Measurements from ENCODE around the gene USP53.
"Not testable (repeated sequence)": the region's sequence is repeated elsewhere in the genome, so short reads cannot be mapped to it uniquely, and the experiment has no call there.

Gene USP53

DNA sequence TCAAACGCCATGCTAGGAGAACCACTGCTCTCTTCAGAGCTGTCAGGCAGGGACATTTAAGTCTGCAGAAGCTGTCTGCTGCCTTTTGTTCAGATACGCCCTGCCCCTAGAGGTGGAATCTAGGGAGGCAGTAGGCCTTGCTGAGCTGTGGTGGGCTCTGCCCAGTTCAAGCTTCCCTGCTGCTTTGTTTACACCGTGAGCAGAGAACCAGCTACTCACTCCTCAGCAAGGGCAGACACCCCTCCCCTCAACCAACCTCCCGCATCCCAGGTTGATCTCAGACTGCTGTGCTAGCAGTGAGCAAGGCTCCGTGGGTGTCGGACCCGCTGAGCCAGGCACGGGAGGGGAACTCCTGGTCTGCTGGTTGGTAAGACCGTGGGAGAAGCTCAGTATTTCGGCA lies 42.7 kb downstream of the USP53 start:
- DNase-seq (ENCODE audit: low read depth, low spot score); H3K4me3 ChIP-seq (ENCODE audit: low read length): not testable (repeated sequence)

DNA sequence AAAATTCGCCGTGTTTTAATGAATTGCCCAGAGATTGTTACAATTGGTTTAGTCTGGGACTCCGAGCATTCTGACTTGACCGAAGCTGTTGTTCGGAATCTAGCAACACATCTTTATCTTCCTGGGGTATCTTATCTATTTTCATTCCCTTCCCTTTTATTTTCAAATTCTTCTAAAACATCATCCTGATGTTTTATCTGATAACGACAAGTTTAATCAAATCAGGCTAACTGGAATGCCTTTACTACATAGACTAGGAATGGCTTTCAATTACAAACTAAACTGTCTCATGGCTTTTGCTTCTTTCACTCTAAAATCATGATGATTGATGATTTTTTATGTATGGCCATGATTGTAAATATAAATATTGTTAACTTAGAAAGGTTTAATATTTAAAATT lies 48.0 kb downstream of the USP53 start:
- H3K4me3 ChIP-seq (ENCODE audit: low read length): no peak overlapping the region
- no peak for DNase-seq (ENCODE audit: low read depth, low spot score)

DNA sequence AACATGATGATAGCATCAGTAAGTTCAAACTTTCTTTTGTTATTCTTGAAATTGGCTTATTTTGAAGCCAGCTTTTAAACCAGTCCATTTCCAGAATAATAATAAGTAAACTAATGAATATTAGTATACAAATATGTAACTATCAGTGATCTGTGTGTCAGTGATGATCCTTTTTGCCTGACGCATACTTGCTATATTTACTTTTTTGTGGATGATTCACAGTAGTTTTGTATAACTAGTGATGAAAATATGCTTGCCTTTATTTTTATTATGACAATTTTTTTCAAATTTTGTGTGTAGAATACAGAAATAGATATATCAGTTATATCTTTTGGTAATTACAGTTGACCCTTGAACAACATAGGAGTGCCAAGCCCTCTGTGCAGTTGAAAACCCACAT lies 49.5 kb downstream of the USP53 start:
- DNase-seq (ENCODE audit: low read depth, low spot score): no peak
- H3K4me3 ChIP-seq (ENCODE audit: low read length): no peak overlapping the region

DNA sequence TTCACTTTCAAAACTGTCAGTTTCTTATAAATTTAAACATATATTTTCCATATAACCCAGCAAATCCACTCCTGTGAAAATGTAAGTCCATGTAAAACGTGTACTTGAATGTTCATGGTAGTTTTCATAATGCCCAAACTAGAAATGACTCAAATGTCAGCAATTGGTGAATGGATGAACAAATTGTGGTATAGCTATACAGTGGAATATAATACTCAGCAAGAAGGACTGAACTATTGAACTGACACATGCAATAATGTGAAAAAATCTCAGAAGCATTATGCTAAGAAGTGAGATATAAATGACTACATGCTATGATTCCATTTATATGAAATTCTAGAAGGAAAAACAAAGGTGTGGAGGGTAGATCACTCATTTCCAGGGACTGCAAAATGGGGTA lies 52.2 kb downstream of the USP53 start:
- DNase-seq (ENCODE audit: low read depth, low spot score): no peak
- no peak overlapping the region for H3K4me3 ChIP-seq (ENCODE audit: low read length)

DNA sequence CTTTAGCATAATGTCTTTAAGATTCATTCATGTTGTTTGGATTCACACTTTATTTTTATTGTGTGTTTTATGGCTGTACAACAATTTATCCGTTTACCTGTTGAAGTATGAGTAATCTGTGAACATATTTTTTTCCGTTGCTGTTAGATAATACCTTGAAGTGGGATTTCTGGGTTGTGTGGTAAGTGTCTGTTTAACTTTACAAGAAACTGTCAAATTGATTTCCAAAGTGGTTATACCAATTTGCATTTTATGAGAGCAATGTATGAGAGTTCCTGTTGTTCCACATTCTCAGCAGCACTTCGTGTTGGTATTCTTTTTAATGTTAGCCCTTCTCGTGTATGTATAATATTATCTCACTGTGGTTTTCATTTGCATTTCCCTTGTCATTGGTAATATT lies 53.6 kb downstream of the USP53 start:
- no peak overlapping the region for H3K4me3 ChIP-seq (ENCODE audit: low read length)
- DNase-seq (ENCODE audit: low read depth, low spot score): peak; percentile 32

DNA sequence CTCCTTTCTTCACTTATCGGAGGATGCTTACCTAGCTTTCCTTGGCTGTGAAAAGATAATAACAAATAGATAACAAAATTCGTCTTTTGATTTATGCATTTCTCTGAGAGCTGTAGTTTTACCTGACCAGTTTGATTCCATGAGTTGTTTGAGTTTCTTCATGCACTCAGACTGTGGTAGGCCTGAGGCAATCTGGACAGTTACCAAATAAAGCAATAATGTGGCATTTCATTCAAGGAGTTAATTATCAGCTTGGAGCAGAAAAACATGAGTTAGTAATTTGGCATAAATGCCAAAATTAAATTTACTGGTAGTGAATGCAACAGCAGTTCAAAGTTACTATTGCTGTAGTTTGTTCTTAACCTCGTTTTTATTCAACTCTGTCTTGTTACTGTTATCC lies 56.0 kb downstream of the USP53 start:
- DNase-seq (ENCODE audit: low read depth, low spot score): no peak
- H3K4me3 ChIP-seq (ENCODE audit: low read length): no peak overlapping the region

DNA sequence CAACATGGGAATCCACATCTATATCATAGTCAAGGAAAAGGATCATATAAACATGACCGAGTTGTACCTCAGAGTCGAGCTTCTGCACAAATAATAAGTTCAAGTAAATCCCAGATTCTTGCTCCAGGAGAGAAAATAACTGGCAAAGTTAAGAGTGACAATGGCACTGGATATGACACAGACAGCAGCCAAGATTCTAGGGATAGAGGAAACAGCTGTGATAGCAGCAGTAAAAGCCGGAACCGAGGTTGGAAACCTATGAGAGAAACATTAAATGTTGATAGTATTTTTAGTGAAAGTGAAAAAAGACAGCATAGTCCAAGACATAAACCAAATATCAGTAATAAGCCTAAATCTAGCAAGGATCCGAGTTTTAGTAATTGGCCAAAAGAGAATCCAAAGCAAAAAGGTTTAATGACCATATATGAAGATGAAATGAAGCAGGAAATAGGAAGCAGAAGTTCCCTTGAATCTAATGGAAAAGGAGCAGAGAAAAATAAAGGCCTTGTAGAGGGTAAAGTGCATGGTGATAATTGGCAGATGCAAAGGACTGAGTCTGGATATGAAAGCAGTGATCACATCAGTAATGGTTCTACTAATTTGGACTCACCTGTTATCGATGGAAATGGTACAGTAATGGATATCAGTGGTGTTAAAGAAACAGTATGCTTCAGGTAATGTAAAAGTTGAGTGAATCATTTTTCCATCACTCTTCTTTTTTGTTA lies 59.0 kb downstream of the USP53 start:
- DNase-seq (ENCODE audit: low read depth, low spot score): no peak
- no peak overlapping the region for H3K4me3 ChIP-seq (ENCODE audit: low read length)

DNA sequence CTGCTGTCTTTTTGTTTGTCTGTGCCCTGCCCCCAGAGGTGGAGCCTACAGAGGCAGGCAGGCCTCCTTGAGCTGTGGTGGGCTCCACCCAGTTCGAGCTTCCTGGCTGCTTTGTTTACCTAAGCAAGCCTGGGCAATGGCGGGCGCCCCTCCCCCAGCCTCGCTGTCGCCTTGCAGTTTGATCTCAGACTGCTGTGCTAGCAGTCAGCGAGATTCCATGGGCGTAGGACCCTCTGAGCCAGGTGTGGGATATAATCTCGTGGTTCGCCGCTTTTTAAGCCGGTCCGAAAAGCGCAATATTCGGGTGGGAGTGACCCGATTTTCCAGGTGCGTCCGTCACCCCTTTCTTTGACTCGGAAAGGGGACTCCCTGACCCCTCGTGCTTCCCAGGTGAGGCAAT lies 67.0 kb downstream of the USP53 start:
- H3K4me3 ChIP-seq (ENCODE audit: low read length); DNase-seq (ENCODE audit: low read depth, low spot score): not testable (repeated sequence)

DNA sequence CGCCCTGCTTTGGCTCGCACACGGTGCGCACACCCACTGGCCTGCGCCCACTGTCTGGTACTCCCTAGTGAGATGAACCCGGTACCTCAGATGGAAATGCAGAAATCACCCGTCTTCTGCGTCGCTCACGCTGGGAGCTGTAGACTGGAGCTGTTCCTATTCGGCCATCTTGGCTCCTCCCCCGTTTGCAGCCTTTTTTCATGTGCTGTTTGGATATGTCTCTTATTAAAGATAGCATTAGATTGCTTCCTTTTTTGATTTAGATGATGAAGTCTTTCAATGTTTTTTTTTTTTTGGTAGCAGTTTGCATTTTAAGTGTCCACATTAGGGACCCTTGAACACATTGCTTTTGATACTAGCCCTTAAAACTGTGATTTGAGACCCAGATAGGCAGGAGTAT lies 67.4 kb downstream of the USP53 start:
- DNase-seq (ENCODE audit: low read depth, low spot score); H3K4me3 ChIP-seq (ENCODE audit: low read length): not testable (repeated sequence)

DNA sequence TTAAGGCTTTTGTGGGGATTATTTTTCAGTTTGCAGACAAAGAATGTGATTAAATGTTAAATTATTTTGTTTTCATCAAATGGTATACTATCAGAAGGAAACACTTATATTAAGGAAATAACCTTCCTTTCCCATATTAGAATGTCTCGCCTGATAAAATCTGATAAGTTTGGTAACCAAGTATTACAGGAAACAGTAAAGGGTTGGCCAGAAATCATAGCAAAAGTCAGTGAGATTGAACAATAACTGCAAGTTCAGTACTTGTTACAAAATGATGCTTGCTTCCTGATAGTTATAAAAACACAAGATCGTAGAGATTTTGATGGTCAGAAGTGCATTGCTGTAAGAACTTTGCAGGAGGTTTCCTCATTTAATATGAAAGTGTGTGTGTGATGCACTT lies 68.9 kb downstream of the USP53 start:
- no peak overlapping the region for H3K4me3 ChIP-seq (ENCODE audit: low read length)

DNA sequence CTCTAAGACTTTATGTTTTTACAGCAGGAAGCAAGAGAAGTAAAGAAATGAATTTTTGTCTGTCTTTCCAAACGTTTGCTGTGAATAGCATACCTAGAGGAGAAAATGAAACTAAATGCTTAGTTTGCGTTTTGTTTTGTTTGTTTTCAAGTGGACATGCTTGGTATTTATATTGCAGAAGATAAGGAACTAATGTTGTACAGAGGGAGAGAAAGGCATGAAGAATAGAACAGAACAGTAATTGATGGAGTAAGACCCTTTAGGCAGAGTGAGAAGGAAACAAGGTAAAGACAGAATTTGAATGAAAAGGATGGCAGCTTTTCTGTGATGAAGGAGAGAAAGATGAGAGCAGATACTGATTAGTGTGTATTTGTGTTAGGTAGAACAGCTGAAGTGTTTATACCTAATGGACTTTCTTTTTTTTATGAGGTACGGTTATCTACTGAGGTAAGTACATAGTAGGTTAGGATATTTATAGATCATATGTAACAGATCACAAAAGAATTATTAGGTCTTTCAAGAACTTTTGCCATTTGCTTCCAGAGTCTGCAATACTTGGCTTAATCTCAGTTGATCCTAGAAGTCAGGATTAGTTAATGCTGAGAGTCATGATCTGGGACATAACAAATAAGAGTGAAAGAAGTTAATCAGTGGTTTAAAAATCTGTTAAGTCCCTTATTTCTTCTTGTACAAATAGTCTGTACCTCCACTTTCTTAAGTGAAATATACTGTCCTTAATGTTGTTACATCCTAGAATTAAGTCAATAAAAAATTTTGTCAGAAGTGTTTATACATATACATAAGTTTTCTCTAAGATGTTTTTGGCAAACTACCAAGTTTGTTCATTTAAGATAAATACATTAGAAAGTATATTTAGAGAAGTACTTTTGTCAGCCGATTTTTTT lies 72.6 kb downstream of the USP53 start:
- DNase-seq (ENCODE audit: low read depth, low spot score): no peak
- H3K4me3 ChIP-seq (ENCODE audit: low read length): no peak overlapping the region

More for the DNA sequence above, 68.9 kb downstream of the USP53 start:
- DNase-seq (ENCODE audit: low read depth, low spot score): no peak

DNA sequence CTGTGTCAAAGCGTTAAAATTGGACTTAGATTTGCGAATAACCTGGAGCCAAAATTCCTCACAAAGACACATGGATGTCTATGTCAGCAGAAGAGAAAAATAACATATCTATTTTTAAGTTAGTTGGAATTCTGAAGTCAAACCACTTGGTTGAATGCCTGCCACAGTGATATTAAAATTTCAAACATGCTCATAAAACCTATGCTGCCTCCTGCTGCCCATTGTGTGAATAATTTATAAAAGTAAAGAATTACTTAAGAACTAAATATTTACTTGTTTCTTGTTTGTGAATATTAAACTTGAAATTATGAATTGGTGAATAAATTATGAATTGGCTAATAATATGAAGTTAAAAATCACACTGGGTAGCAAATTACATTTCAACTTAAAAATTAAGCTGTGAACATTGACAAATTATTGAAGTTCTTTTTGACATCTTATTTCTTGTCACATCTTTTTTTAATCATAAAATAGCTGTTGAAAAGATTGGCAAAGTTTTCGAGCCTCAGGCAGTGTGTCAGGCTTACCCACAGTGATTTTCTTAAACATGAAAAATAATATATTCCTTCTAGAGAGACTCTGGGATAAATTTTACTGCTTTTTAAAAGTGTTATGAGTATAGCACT lies 74.0 kb downstream of the USP53 start:
- no peak overlapping the region for H3K4me3 ChIP-seq (ENCODE audit: low read length)
- peak; percentile 41 for DNase-seq (ENCODE audit: low read depth, low spot score)

DNA sequence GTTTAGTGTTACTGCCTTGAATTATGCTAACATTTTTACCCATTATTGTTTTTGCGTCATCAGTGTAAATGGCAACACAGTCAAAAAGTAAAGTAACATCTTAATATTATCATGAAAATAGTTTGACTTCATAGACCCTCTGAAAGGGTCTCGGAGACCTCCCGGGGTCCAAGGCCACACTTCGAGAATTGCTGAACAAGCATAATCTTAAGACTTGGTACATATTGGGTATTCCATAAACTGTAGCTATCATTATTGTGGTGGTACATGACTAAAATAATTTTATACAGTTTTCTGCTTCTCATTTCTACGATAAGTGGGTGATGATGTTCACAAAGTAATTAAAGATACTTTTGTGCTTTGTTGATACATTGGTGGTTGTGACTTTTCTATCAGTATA lies 76.8 kb downstream of the USP53 start:
- DNase-seq (ENCODE audit: low read depth, low spot score): no peak
- no peak overlapping the region for H3K4me3 ChIP-seq (ENCODE audit: low read length)

DNA sequence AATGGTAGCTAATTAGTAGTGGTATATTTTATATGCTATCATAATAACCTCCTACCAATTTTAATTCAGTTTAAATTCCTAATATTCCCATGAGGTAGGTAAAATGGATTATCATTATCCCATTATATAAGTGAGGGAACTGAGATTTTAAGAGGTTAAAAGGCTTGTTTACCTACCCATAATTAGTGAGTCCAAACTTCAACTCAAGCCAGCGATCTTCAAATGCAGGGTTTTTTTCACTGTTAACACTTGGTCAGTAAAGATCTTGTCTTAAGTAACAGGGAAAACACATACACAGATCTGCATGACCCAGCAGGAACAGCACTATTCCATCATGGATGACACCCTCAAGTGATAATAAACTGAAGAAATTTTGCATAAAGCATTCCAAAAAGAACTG lies 78.1 kb downstream of the USP53 start:
- DNase-seq (ENCODE audit: low read depth, low spot score): no peak
- no peak overlapping the region for H3K4me3 ChIP-seq (ENCODE audit: low read length)

DNA sequence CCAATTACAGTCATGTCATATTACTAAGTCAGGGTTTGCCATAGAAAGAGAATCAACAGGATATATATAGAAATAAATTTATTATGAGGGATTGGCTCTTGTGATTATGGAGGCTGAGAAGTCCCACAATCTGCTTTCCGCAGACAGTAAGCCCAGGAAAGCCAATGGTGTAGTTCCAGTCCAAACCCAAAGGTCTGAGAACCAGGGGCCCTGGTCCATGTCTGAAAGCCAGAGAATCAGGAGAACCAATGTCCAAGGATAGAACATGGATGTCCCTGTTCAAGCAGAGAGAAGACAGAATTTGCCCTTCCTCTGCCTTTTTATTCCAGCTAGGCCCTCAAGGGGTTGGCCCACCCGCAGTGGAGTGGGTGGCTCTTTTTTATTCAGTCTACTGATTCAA lies 83.8 kb downstream of the USP53 start:
- no peak for DNase-seq (ENCODE audit: low read depth, low spot score)

DNA sequence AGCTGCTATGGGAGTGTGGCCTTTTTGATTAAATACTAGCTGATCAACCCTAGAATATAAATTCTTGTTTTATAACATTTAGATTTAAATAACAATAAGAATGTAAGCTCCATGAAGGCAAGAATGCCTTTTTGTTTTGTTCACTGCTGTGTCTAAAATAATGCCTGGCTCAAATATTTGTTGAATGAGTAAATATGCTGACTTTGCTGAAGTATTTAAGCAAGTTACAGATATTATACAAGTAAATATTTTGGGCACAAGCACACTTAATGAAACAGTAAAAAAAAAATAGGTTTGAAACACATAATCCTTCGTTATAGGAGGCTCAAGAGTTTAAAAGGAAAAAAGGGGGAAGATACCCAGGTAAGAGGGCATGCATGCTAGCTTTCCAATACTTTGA lies 85.3 kb downstream of the USP53 start:
- DNase-seq (ENCODE audit: low read depth, low spot score): no peak
- no peak overlapping the region for H3K4me3 ChIP-seq (ENCODE audit: low read length)

More for the DNA sequence above, 83.8 kb downstream of the USP53 start:
- no peak overlapping the region for H3K4me3 ChIP-seq (ENCODE audit: low read length)

DNA sequence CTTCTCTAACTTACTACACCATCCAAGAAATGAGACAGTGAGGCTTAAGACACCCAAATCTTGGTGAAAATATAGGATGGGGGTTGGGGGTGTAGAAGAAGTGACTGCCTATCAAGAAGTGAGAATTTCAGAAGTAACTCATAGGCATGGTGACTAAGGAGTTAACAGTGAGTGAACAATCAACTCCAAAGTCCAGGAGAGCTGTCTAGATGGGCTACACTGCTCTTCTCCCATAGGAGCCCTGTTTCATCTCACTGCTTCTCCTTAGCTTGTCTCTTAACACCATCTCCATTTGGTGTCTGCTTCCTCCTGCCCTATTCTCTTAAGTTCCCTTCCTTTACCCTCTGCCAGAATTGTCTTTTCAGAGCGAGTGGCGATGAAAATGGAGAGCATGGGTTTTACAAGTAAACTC lies 86.8 kb downstream of the USP53 start:
- DNase-seq (ENCODE audit: low read depth, low spot score): no peak
- peak overlapping the region; percentile 79 for H3K4me3 ChIP-seq (ENCODE audit: low read length)

DNA sequence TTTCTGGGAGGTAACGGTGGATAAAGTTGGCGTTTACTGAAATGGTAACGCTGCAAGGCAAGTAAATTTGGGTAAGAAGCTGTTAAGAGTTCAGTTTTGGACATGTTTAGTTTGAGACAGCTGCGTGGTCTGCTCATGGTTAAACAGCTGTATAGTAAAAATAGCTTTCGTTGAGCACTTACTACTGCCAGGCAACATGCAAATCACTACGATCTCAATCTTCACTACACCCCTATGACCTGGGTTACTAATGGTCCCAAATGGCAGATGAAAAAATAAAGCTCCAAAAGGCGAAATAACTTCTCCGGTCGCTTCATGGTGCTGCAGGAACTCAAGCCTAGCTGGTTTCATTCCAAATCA lies 87.2 kb downstream of the USP53 start:
- peak overlapping the region; percentile 79 for H3K4me3 ChIP-seq (ENCODE audit: low read length)
- no peak for DNase-seq (ENCODE audit: low read depth, low spot score)

DNA sequence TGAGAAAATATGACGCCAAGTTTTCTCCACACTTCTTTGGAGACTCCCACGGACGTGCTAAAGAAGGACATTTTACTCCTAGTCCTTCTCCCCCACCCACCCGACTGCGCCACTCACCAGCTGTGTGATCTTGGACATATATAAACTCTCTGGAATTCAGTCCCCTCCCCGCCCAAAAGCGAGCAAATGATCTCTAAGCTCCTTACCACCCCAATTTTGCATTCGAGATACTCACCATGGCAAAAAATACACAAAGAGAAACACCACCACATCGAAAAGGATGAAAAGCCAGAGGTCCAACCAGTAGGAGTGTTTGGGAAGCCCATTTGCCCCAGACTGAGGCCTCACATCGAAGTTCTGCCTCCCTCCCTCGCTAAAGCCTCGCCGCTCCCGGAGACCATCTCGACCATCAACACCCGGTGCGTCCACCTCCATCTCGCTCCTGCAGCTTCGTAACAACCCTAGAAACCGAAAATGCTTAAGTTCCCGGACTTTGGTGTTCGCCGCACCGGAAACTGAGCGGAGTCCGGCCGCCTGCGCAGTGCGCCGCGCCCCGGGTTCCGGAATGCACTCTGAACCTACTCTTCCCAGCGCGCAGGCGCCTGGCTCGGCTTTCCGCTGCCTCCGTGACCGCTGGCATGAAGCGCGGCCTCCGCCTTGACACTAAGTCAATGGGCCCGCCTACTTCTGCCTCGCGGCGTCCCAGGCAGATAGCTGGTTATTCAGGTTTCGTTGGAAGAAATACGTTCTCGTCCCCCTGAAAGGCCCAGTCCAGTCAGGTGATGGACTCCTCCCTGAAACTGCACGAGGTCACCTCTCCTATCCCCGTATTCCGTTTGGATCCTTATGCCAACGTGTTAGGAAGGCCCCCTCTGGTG lies 87.8 kb downstream of the USP53 start:
- peak overlapping the region; percentile 79 for H3K4me3 ChIP-seq (ENCODE audit: low read length)
- DNase-seq (ENCODE audit: low read depth, low spot score): peak; percentile 85

Data from Jurkat, Clone E6-1 (cell line).